ENCODE data around the gene STK4.

STK4 gene

GRCh38 chr20:44932916-44933315, 33.4 kb upstream of the STK4 start:
- no peak overlapping the region for H3K4me3 ChIP-seq (ENCODE audit: low read length in 2 of 2)
- H3K27me3 ChIP-seq (ENCODE audit: control insufficient read depth in 2 of 2, insufficient read depth in 2 of 2, low read length in 2 of 2) = no peaks in the 10 kb centered on the region
- no peaks in the 10 kb centered on the region for H3K4me1 ChIP-seq (ENCODE audit: control insufficient read depth in 2 of 2, insufficient read depth in 2 of 2, low read length in 2 of 2)
- H3K36me3 ChIP-seq (ENCODE audit: control insufficient read depth in 2 of 2, insufficient read depth in 2 of 2, low read length in 2 of 2) = peaks cover 6 to 11% of the 10 kb centered on the region in 2 donors
- no peaks in the 10 kb centered on the region for H3K9me3 ChIP-seq (ENCODE audit: control insufficient read depth in 2 of 2, low read length in 2 of 2)
- H3K27ac ChIP-seq (ENCODE audit: low read depth in 2 of 2, low read length in 2 of 2) = no peak overlapping the region
- no peak overlapping the region for H3K9ac ChIP-seq (ENCODE audit: low read depth in 1 of 2, low read length in 2 of 2)

GRCh38 chr20:44936510-44936909, 29.8 kb upstream of the STK4 start:
- Histone ChIP-seq H3K9ac (ENCODE audit: low read depth in 1 of 2, low read length in 2 of 2) (no peak overlapping the region), H3K4me1 (ENCODE audit: control insufficient read depth in 2 of 2, insufficient read depth in 2 of 2, low read length in 2 of 2) (no peaks in the 10 kb centered on the region), H3K27me3 (ENCODE audit: control insufficient read depth in 2 of 2, insufficient read depth in 2 of 2, low read length in 2 of 2) (no peaks in the 10 kb centered on the region), H3K9me3 (ENCODE audit: control insufficient read depth in 2 of 2, low read length in 2 of 2) (no peaks in the 10 kb centered on the region), H3K27ac (ENCODE audit: low read depth in 2 of 2, low read length in 2 of 2) (no peak overlapping the region), H3K36me3 (ENCODE audit: control insufficient read depth in 2 of 2, insufficient read depth in 2 of 2, low read length in 2 of 2) (peaks cover 9 to 26% of the 10 kb centered on the region in 2 donors), H3K4me3 (ENCODE audit: low read length in 2 of 2) (no peak overlapping the region)

GRCh38 chr20:44938637-44939036, 27.7 kb upstream of the STK4 start:
- H3K4me1 ChIP-seq (ENCODE audit: control insufficient read depth in 2 of 2, insufficient read depth in 2 of 2, low read length in 2 of 2) = no peaks in the 10 kb centered on the region
- H3K9ac ChIP-seq (ENCODE audit: low read depth in 1 of 2, low read length in 2 of 2) = no peak overlapping the region
- H3K27me3 ChIP-seq (ENCODE audit: control insufficient read depth in 2 of 2, insufficient read depth in 2 of 2, low read length in 2 of 2) = no peaks in the 10 kb centered on the region
- H3K36me3 ChIP-seq (ENCODE audit: control insufficient read depth in 2 of 2, insufficient read depth in 2 of 2, low read length in 2 of 2) = peaks cover 22 to 40% of the 10 kb centered on the region in 2 donors
- no peak overlapping the region for H3K27ac ChIP-seq (ENCODE audit: low read depth in 2 of 2, low read length in 2 of 2)
- no peaks in the 10 kb centered on the region for H3K9me3 ChIP-seq (ENCODE audit: control insufficient read depth in 2 of 2, low read length in 2 of 2)
- no peak overlapping the region for H3K4me3 ChIP-seq (ENCODE audit: low read length in 2 of 2)

GRCh38 chr20:44941120-44941691, 25.1 kb upstream of the STK4 start:
- Histone ChIP-seq H3K27me3 (ENCODE audit: control insufficient read depth in 2 of 2, insufficient read depth in 2 of 2, low read length in 2 of 2) (no peaks in the 10 kb centered on the region), H3K9me3 (ENCODE audit: control insufficient read depth in 2 of 2, low read length in 2 of 2) (no peaks in the 10 kb centered on the region), H3K4me1 (ENCODE audit: control insufficient read depth in 2 of 2, insufficient read depth in 2 of 2, low read length in 2 of 2) (no peaks in the 10 kb centered on the region), H3K27ac (ENCODE audit: low read depth in 2 of 2, low read length in 2 of 2) (no peak overlapping the region), H3K4me3 (ENCODE audit: low read length in 2 of 2) (no peak overlapping the region), H3K9ac (ENCODE audit: low read depth in 1 of 2, low read length in 2 of 2) (no peak overlapping the region), H3K36me3 (ENCODE audit: control insufficient read depth in 2 of 2, insufficient read depth in 2 of 2, low read length in 2 of 2) (peaks cover 27 to 56% of the 10 kb centered on the region in 2 donors)

GRCh38 chr20:44942264-44942973, 23.9 kb upstream of the STK4 start:
- Histone ChIP-seq H3K27me3 (ENCODE audit: control insufficient read depth in 2 of 2, insufficient read depth in 2 of 2, low read length in 2 of 2) (no peaks in the 10 kb centered on the region), H3K4me3 (ENCODE audit: low read length in 2 of 2) (no peak overlapping the region), H3K36me3 (ENCODE audit: control insufficient read depth in 2 of 2, insufficient read depth in 2 of 2, low read length in 2 of 2) (peaks cover 24 to 57% of the 10 kb centered on the region in 2 donors)

GRCh38 chr20:44943828-44944227, 22.5 kb upstream of the STK4 start:
- Histone ChIP-seq H3K27me3 (ENCODE audit: control insufficient read depth in 2 of 2, insufficient read depth in 2 of 2, low read length in 2 of 2) (no peaks in the 10 kb centered on the region), H3K9ac (ENCODE audit: low read depth in 1 of 2, low read length in 2 of 2) (no peak overlapping the region), H3K27ac (ENCODE audit: low read depth in 2 of 2, low read length in 2 of 2) (no peak overlapping the region), H3K36me3 (ENCODE audit: control insufficient read depth in 2 of 2, insufficient read depth in 2 of 2, low read length in 2 of 2) (peaks cover 33 to 62% of the 10 kb centered on the region in 2 donors), H3K9me3 (ENCODE audit: control insufficient read depth in 2 of 2, low read length in 2 of 2) (no peaks in the 10 kb centered on the region), H3K4me3 (ENCODE audit: low read length in 2 of 2) (no peak overlapping the region), H3K4me1 (ENCODE audit: control insufficient read depth in 2 of 2, insufficient read depth in 2 of 2, low read length in 2 of 2) (no peaks in the 10 kb centered on the region)

More at GRCh38 chr20:44942264-44942973, 23.9 kb upstream of the STK4 start:
- Histone ChIP-seq H3K9me3 (ENCODE audit: control insufficient read depth in 2 of 2, low read length in 2 of 2) (no peaks in the 10 kb centered on the region), H3K4me1 (ENCODE audit: control insufficient read depth in 2 of 2, insufficient read depth in 2 of 2, low read length in 2 of 2) (no peaks in the 10 kb centered on the region), H3K27ac (ENCODE audit: low read depth in 2 of 2, low read length in 2 of 2) (no peak overlapping the region), H3K9ac (ENCODE audit: low read depth in 1 of 2, low read length in 2 of 2) (no peak overlapping the region)

- Histone ChIP-seq H3K36me3 (ENCODE audit: control insufficient read depth in 2 of 2, insufficient read depth in 2 of 2, low read length in 2 of 2) (peaks cover 40 to 73% of the 10 kb centered on the region in 2 donors), H3K9ac (ENCODE audit: low read depth in 1 of 2, low read length in 2 of 2) (no peak overlapping the region), H3K9me3 (ENCODE audit: control insufficient read depth in 2 of 2, low read length in 2 of 2) (no peaks in the 10 kb centered on the region), H3K4me3 (ENCODE audit: low read length in 2 of 2) (no peak overlapping the region), H3K4me1 (ENCODE audit: control insufficient read depth in 2 of 2, insufficient read depth in 2 of 2, low read length in 2 of 2) (no peaks in the 10 kb centered on the region), H3K27ac (ENCODE audit: low read depth in 2 of 2, low read length in 2 of 2) (no peak overlapping the region), H3K27me3 (ENCODE audit: control insufficient read depth in 2 of 2, insufficient read depth in 2 of 2, low read length in 2 of 2) (no peaks in the 10 kb centered on the region)
Measured at GRCh38 chr20:44945261-44945660, 21.1 kb upstream of the STK4 start.

GRCh38 chr20:44946271-44946852, 19.9 kb upstream of the STK4 start:
- Histone ChIP-seq H3K36me3 (ENCODE audit: control insufficient read depth in 2 of 2, insufficient read depth in 2 of 2, low read length in 2 of 2) (peaks cover 48 to 74% of the 10 kb centered on the region in 2 donors), H3K27ac (ENCODE audit: low read depth in 2 of 2, low read length in 2 of 2) (no peak overlapping the region)

GRCh38 chr20:44948107-44948506, 18.2 kb upstream of the STK4 start:
- Histone ChIP-seq H3K4me3 (ENCODE audit: low read length in 2 of 2) (no peak overlapping the region), H3K36me3 (ENCODE audit: control insufficient read depth in 2 of 2, insufficient read depth in 2 of 2, low read length in 2 of 2) (peaks cover 52 to 74% of the 10 kb centered on the region in 2 donors)

More at GRCh38 chr20:44946271-44946852, 19.9 kb upstream of the STK4 start:
- no peaks in the 10 kb centered on the region for H3K4me1 ChIP-seq (ENCODE audit: control insufficient read depth in 2 of 2, insufficient read depth in 2 of 2, low read length in 2 of 2)
- H3K9me3 ChIP-seq (ENCODE audit: control insufficient read depth in 2 of 2, low read length in 2 of 2) = no peaks in the 10 kb centered on the region
- no peak overlapping the region for H3K9ac ChIP-seq (ENCODE audit: low read depth in 1 of 2, low read length in 2 of 2)
- no peaks in the 10 kb centered on the region for H3K27me3 ChIP-seq (ENCODE audit: control insufficient read depth in 2 of 2, insufficient read depth in 2 of 2, low read length in 2 of 2)
- no peak overlapping the region for H3K4me3 ChIP-seq (ENCODE audit: low read length in 2 of 2)

GRCh38 chr20:44948513-44948912, 17.8 kb upstream of the STK4 start:
- no peaks in the 10 kb centered on the region for H3K4me1 ChIP-seq (ENCODE audit: control insufficient read depth in 2 of 2, insufficient read depth in 2 of 2, low read length in 2 of 2)
- no peaks in the 10 kb centered on the region for H3K27me3 ChIP-seq (ENCODE audit: control insufficient read depth in 2 of 2, insufficient read depth in 2 of 2, low read length in 2 of 2)
- H3K9ac ChIP-seq (ENCODE audit: low read depth in 1 of 2, low read length in 2 of 2) = no peak overlapping the region
- no peaks in the 10 kb centered on the region for H3K9me3 ChIP-seq (ENCODE audit: control insufficient read depth in 2 of 2, low read length in 2 of 2)
- no peak overlapping the region for H3K4me3 ChIP-seq (ENCODE audit: low read length in 2 of 2)
- no peak overlapping the region for H3K27ac ChIP-seq (ENCODE audit: low read depth in 2 of 2, low read length in 2 of 2)
- peaks cover 50 to 73% of the 10 kb centered on the region in 2 donors for H3K36me3 ChIP-seq (ENCODE audit: control insufficient read depth in 2 of 2, insufficient read depth in 2 of 2, low read length in 2 of 2)

More at GRCh38 chr20:44948107-44948506, 18.2 kb upstream of the STK4 start:
- Histone ChIP-seq H3K27me3 (ENCODE audit: control insufficient read depth in 2 of 2, insufficient read depth in 2 of 2, low read length in 2 of 2) (no peaks in the 10 kb centered on the region), H3K27ac (ENCODE audit: low read depth in 2 of 2, low read length in 2 of 2) (no peak overlapping the region), H3K4me1 (ENCODE audit: control insufficient read depth in 2 of 2, insufficient read depth in 2 of 2, low read length in 2 of 2) (no peaks in the 10 kb centered on the region), H3K9me3 (ENCODE audit: control insufficient read depth in 2 of 2, low read length in 2 of 2) (no peaks in the 10 kb centered on the region), H3K9ac (ENCODE audit: low read depth in 1 of 2, low read length in 2 of 2) (no peak overlapping the region)
